ENCODE results near the gene SPINT1. TPM values are rescaled to one million over a fixed set of nuclear protein-coding genes. Genes with fewer than 3 reads are reported as not detected.
"Not testable (repeated sequence)": the region's sequence is repeated elsewhere in the genome, so short reads cannot be mapped to it uniquely, and the experiment has no call there.

The SPINT1 gene
- total and polyA plus RNA-seq, 4 experiments from 2014 or later: 3.8 to 5.3 (median 4.0) TPM

DNA sequence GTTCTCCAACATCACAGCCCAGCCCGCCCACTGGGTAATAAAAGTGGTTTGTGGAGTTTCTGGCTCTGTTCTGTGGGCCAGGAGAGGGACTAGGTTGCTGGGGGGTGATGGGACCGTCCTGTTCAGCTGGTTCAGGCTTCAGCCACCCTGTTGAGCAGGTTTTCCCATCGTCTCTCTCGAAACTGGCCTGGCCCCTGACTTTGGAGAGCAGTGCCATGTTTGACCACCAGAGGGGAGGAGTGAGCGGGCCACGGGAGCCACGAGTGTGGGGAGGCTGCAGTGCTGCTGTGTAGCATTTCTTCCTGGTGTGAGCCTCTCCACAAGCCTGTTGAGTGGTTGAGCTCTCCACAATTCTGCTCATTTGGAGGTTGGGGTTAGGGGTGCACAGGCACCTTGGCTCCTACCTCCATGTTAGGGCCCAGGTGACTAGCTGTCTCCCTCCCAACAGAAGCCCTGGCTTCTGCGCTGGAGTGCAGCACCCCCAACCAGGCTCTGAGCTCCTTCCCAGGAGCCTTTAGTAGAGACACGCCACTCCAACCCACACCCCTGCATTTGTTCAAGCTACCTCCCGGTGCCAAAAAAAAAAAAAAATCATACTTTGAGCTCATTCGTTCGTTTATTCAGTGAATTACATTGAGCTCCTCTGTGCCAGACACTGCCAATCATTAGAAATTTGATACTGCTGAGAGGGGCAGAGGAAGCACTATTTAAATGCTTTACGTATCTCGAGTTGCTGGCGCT is 13.9 kb downstream of the SPINT1 start:
- intact Hi-C loops (cut with micrococcal nuclease): loop anchor here (1.0 to 5.0 kb wide), 3 partner anchors 37 to 328 kb away; partner anchors contain the start of gene VPS18
- DNase-seq: peak; percentile 72 to 82 (median 73)
- H3K4me3 ChIP-seq (ENCODE audit: low read length in 2 of 2): no peak overlapping the region
- H3K4me1 Mint-ChIP-seq: peaks cover 6 to 20% (median 7%) of the 10 kb centered on the region in 4 donors
- H3K27me3 ChIP-seq (ENCODE audit: insufficient read depth, low read length): no peaks in the 10 kb centered on the region
- peak overlapping the region in 1 of 7 donors; percentile 12 for H3K27ac Mint-ChIP-seq
- peaks cover 0 to 2% of the 10 kb centered on the region in 2 donors for H3K36me3 Mint-ChIP-seq
- peaks cover 1 to 4% of the 10 kb centered on the region in 2 donors for H3K27me3 Mint-ChIP-seq
- H3K27ac ChIP-seq (ENCODE audit: low read depth, low read length): no peak overlapping the region
- H3K9me3 Mint-ChIP-seq: no peaks in the 10 kb centered on the region
- peaks cover 12% of the 10 kb centered on the region for H3K4me1 ChIP-seq (ENCODE audit: insufficient read depth, low read length)
- no peaks in the 10 kb centered on the region for H3K9me3 ChIP-seq (ENCODE audit: control insufficient read depth in 1 of 2, low read length in 2 of 2)
- ChIA-PET POLR2A (ENCODE audit: partially characterized antibody) (interaction anchor here (1.2 to 3.5 kb wide), 4 partner anchors 13 to 163 kb away, joined by 4 to 38 read pairs (median 6); partner anchors contain the start of genes RAD51 and VPS18), CTCF (ENCODE audit: partially characterized antibody) (interaction anchor here (0.6 to 8.5 kb wide), 53 partner anchors 8 to 1727 kb away, joined by 3 to 245 read pairs (median 4); partner anchors contain the start of genes CHP1, DNAJC17, EXD1 and MAPKBP1)
- no peak overlapping the region for H3K4me3 Mint-ChIP-seq
- H3K36me3 ChIP-seq (ENCODE audit: insufficient read depth, low read length): no peaks in the 10 kb centered on the region

DNA sequence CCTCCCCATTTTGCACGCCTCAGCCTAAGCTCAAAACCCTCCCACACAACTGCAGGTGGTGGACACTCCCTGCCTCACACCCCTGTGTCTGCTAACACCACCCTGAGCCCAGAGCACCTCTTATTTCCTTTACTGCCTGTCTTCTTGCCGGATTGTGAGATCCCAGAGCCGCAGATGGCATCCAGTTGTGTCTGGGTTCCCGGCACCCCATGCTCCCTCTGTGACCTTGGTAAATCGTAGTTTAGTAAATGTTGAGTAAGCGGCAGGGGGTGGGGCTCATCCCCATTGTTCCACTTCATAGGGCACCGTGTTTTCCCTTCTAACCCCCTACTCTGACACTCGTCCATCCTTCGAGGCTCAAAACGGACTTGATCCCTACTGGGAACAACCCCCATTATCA is 14.9 kb downstream of the SPINT1 start:
- peaks cover 12% of the 10 kb centered on the region for H3K4me1 ChIP-seq (ENCODE audit: insufficient read depth, low read length)
- H3K27me3 ChIP-seq (ENCODE audit: insufficient read depth, low read length): no peaks in the 10 kb centered on the region
- POLR2A ChIA-PET (ENCODE audit: partially characterized antibody): interaction anchor here (1.4 to 3.5 kb wide), 3 partner anchors 33 to 164 kb away, joined by 6 to 38 read pairs (median 7); partner anchors contain the start of genes RAD51 and VPS18
- Mint-ChIP-seq H3K9me3 (no peaks in the 10 kb centered on the region), H3K4me1 (peaks cover 6 to 20% (median 7%) of the 10 kb centered on the region in 4 donors), H3K4me3 (peak overlapping the region in 1 of 8 donors; percentile 69), H3K27me3 (peaks cover 2 to 4% of the 10 kb centered on the region in 2 donors), H3K36me3 (peaks cover 0 to 2% of the 10 kb centered on the region in 2 donors), H3K27ac (peak overlapping the region in 1 of 7 donors; percentile 26)
- no peaks in the 10 kb centered on the region for H3K9me3 ChIP-seq (ENCODE audit: control insufficient read depth in 1 of 2, low read length in 2 of 2)
- no peak overlapping the region for H3K4me3 ChIP-seq (ENCODE audit: low read length in 2 of 2)
- no peak overlapping the region for H3K27ac ChIP-seq (ENCODE audit: low read depth, low read length)
- CTCF ChIA-PET (ENCODE audit: partially characterized antibody): interaction anchor here (0.8 to 8.5 kb wide), 38 partner anchors 9 to 915 kb away, joined by 3 to 245 read pairs (median 4); partner anchors contain the start of genes CHP1, EXD1, MAPKBP1 and RAD51
- intact Hi-C loops (cut with micrococcal nuclease): loop anchor here (5.0 kb wide), 1 partner anchor 164 kb away; no protein-coding TSS in a partner anchor
- H3K36me3 ChIP-seq (ENCODE audit: insufficient read depth, low read length): no peaks in the 10 kb centered on the region
- DNase-seq: no peak

DNA sequence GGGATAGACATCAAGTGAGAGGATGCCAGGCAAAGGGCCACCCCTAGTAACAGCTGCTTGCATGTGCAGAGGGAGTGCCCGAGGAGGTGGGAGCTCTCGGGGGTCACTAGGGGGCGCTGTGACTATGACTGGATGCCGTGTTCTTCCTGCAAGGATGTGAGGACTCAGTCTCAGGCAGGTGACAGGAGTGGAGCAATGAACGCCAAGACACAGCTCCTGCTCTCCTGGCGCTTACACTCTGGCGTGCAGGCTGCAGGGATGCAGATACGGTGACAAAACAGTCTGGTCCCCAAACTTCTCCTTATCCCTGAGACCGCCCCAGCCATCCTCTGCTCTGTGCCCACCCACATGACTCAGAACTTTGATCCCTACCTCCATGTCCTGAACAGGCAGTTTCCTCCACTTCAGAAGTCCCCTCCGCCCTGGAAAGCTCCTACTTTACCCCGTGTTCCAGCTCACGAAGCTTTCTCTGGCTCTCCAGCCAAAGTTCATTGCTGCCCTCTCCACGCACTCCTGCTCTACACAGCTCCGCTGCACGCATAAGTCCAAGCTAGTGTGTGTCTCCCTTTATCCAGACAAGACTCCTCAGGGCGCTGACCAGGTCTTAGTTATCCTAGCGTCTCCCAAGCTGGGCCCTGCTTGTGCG is 15.5 kb downstream of the SPINT1 start:
- H3K27ac ChIP-seq (ENCODE audit: low read depth, low read length): no peak overlapping the region
- no peaks in the 10 kb centered on the region for H3K27me3 ChIP-seq (ENCODE audit: insufficient read depth, low read length)
- no peaks in the 10 kb centered on the region for H3K36me3 ChIP-seq (ENCODE audit: insufficient read depth, low read length)
- no peak overlapping the region for H3K4me3 ChIP-seq (ENCODE audit: low read length in 2 of 2)
- Mint-ChIP-seq H3K9me3 (no peaks in the 10 kb centered on the region), H3K27me3 (peaks cover 2 to 4% of the 10 kb centered on the region in 2 donors), H3K36me3 (peaks cover 0 to 2% of the 10 kb centered on the region in 2 donors), H3K27ac (peak overlapping the region in 2 of 7 donors; percentile 26 to 35), H3K4me1 (peaks cover 6 to 20% (median 7%) of the 10 kb centered on the region in 4 donors), H3K4me3 (peak overlapping the region in 2 of 8 donors; percentile 35 to 69)
- DNase-seq: peak; percentile 74 to 79 (median 77)
- CTCF ChIA-PET (ENCODE audit: partially characterized antibody): interaction anchor here (0.9 to 8.5 kb wide), 29 partner anchors 10 to 727 kb away, joined by 3 to 245 read pairs (median 5); partner anchors contain the start of genes CCDC32, RAD51, SPINT1 and VPS18
- peaks cover 12% of the 10 kb centered on the region for H3K4me1 ChIP-seq (ENCODE audit: insufficient read depth, low read length)
- H3K9me3 ChIP-seq (ENCODE audit: control insufficient read depth in 1 of 2, low read length in 2 of 2): no peaks in the 10 kb centered on the region
- intact Hi-C loops (cut with micrococcal nuclease): loop anchor here (5.0 kb wide), 1 partner anchor 163 kb away; no protein-coding TSS in a partner anchor
- POLR2A ChIA-PET (ENCODE audit: partially characterized antibody): interaction anchor here (0.6 to 3.5 kb wide), 6 partner anchors 35 to 410 kb away, joined by 3 to 38 read pairs (median 4); partner anchors contain the start of genes RAD51 and VPS18

DNA sequence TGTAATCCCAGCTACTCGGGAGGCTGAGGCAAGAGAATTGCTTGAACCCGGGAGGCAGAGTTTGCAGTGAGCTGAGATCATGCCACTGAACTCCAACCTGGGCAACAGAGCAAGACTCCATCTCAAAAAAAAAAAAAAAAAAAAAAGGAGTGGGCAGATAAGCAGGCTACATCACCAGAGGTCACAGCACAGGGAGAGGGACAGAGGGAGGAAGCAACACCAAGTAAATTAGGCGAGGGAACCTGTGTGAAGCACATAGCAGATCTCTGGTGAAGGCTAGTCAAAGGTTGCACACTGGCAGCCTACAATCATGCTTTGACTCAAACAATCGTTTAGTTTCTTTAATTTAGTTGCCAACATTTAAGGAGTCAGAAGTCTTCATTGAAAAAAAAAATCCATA is 17.3 kb downstream of the SPINT1 start:
- H3K9me3 ChIP-seq (ENCODE audit: control insufficient read depth in 1 of 2, low read length in 2 of 2); H3K9me3 Mint-ChIP-seq; H3K36me3 ChIP-seq (ENCODE audit: insufficient read depth, low read length); H3K27ac ChIP-seq (ENCODE audit: low read depth, low read length); H3K27me3 ChIP-seq (ENCODE audit: insufficient read depth, low read length); H3K27me3 Mint-ChIP-seq; H3K36me3 Mint-ChIP-seq; H3K27ac Mint-ChIP-seq; POLR2A ChIA-PET (ENCODE audit: partially characterized antibody); H3K4me3 Mint-ChIP-seq; DNase-seq; H3K4me3 ChIP-seq (ENCODE audit: low read length in 2 of 2); intact Hi-C loops (cut with micrococcal nuclease): not testable (repeated sequence)
- CTCF ChIA-PET (ENCODE audit: partially characterized antibody): interaction anchor here (0.6 to 8.5 kb wide), 7 partner anchors 19 to 327 kb away, joined by 3 to 245 read pairs (median 4); partner anchors contain the start of gene VPS18
- peaks cover 6 to 20% (median 7%) of the 10 kb centered on the region in 4 donors for H3K4me1 Mint-ChIP-seq
- H3K4me1 ChIP-seq (ENCODE audit: insufficient read depth, low read length): peaks cover 12% of the 10 kb centered on the region

DNA sequence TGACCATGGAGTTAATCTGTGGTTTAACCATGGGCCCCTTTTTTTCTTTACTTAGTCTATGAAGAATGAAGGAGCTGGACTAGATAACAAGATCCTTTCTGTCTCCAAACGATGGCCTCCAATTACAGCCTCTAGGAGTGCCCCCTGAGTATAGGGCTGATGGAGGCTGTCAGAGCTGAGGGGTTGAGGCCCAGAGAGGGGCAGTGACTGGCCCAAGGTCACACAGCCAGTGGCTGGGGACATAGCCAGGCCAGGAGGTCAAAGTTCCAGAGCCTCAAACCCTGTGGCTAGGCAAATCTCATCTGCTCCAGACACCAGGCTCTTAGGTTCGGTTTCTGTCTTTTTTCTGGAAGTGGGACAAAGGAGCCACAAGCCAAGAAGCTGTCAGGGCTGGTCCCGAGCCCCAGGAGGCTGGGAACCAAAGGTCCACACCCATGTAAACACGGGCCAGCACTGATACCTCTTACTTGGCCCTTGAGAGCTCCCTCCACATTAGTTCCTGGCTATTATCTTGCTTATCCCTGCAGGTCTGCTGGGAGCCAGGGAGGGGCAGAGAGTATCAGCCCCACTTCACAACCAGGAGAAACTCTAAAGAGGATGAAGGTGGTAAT is 19.9 kb downstream of the SPINT1 start:
- H3K27ac Mint-ChIP-seq: no peak overlapping the region
- intact Hi-C loops (cut with micrococcal nuclease): no loop called here
- peaks cover 3 to 8% (median 7%) of the 10 kb centered on the region in 4 donors for H3K4me1 Mint-ChIP-seq

DNA sequence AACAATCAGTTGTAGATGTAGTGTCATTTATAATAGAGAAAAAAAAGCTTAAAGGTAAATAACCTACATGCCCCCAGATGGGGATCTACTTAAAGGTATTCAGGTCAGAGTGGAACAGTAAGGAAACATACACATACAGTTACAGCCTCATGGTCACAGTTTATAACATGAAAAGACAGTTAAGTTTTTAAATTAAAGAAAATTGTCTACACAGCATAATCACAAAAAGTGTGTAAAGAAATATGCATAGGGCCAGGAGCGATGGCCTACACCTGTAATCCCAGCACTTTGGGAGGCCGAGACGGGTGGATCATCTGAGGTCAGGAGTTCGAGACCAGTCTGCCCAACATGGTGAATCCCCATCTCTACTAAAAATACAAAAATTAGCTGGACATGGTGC is 23.4 kb downstream of the SPINT1 start:
- Mint-ChIP-seq H3K27ac (no peak overlapping the region), H3K4me3 (no peak overlapping the region), H3K4me1 (peaks cover 0 to 4% (median 0%) of the 10 kb centered on the region in 4 donors), H3K9me3 (no peaks in the 10 kb centered on the region), H3K36me3 (no peaks in the 10 kb centered on the region), H3K27me3 (peaks cover 0 to 2% of the 10 kb centered on the region in 2 donors)
- DNase-seq: no peak
- Histone ChIP-seq H3K9me3 (ENCODE audit: control insufficient read depth in 1 of 2, low read length in 2 of 2) (no peaks in the 10 kb centered on the region), H3K36me3 (ENCODE audit: insufficient read depth, low read length) (no peaks in the 10 kb centered on the region), H3K4me3 (ENCODE audit: low read length in 2 of 2) (no peak overlapping the region), H3K27me3 (ENCODE audit: insufficient read depth, low read length) (no peaks in the 10 kb centered on the region), H3K4me1 (ENCODE audit: insufficient read depth, low read length) (no peaks in the 10 kb centered on the region), H3K27ac (ENCODE audit: low read depth, low read length) (no peak overlapping the region)
- ChIA-PET CTCF (ENCODE audit: partially characterized antibody) (interaction anchor here (0.7 to 1.3 kb wide), 3 partner anchors 14 to 335 kb away, joined by 3 to 5 read pairs (median 3); no protein-coding TSS in a partner anchor), POLR2A (ENCODE audit: partially characterized antibody) (no interaction called here)
- intact Hi-C loops (cut with micrococcal nuclease): no loop called here

More for the DNA sequence above, 19.9 kb downstream of the SPINT1 start:
- no peak for DNase-seq
- Histone ChIP-seq H3K9me3 (ENCODE audit: control insufficient read depth in 1 of 2, low read length in 2 of 2) (no peaks in the 10 kb centered on the region), H3K27ac (ENCODE audit: low read depth, low read length) (no peak overlapping the region), H3K27me3 (ENCODE audit: insufficient read depth, low read length) (no peaks in the 10 kb centered on the region), H3K36me3 (ENCODE audit: insufficient read depth, low read length) (no peaks in the 10 kb centered on the region), H3K4me1 (ENCODE audit: insufficient read depth, low read length) (peaks cover 6% of the 10 kb centered on the region), H3K4me3 (ENCODE audit: low read length in 2 of 2) (no peak overlapping the region)
- H3K36me3 Mint-ChIP-seq: no peaks in the 10 kb centered on the region
- peaks cover 2 to 4% of the 10 kb centered on the region in 2 donors for H3K27me3 Mint-ChIP-seq
- H3K4me3 Mint-ChIP-seq: no peak overlapping the region
- H3K9me3 Mint-ChIP-seq: no peaks in the 10 kb centered on the region
- ChIA-PET POLR2A (ENCODE audit: partially characterized antibody) (interaction anchor here (0.9 to 1.7 kb wide), 2 partner anchors 28 to 30 kb away, joined by 3 read pairs; partner anchors contain the start of gene VPS18), CTCF (ENCODE audit: partially characterized antibody) (interaction anchor here (1.1 to 8.5 kb wide), 4 partner anchors 15 to 37 kb away, joined by 3 to 245 read pairs (median 6); partner anchors contain the start of gene VPS18)
